Karpas-422 (cell line): Measurements from ENCODE around the gene USP17L18. TPM values are rescaled to one million over a fixed set of nuclear protein-coding genes. Genes with fewer than 3 reads are reported as not detected.
"Not testable (repeated sequence)": the region's sequence is repeated elsewhere in the genome, so short reads cannot be mapped to it uniquely, and the experiment has no call there.

Experiments used
- DNase-seq: peaks from one replicate; pipeline ENCODE4 v3.0.0-alpha.2; 2015
- H2AFZ ChIP-seq: fragments of 200-600 bp; sonication (generic); 2 replicates; pipeline ENCODE4 v1.6.1; 2014; ENCODE audit warnings: antibody characterized with exemption, low read length, mixed read lengths
- H3K27ac ChIP-seq: fragments of 200-600 bp; sonication (generic); 2 replicates; pipeline ENCODE4 v1.5.1; 2014; ENCODE audit warnings: mild to moderate bottlenecking, low read length, moderate library complexity
- H3K27me3 ChIP-seq: fragments of 200-600 bp; sonication (generic); 2 replicates; pipeline ENCODE4 v1.6.1; 2014; ENCODE audit warnings: low read length, mixed read lengths
- H3K36me3 ChIP-seq: fragments of 200-600 bp; sonication (generic); 2 replicates; pipeline ENCODE4 v1.6.1; 2014; ENCODE audit warnings: low read length, mixed read lengths; ENCODE audit not compliant: insufficient read depth
- H3K4me1 ChIP-seq: fragments of 200-600 bp; sonication (generic); 2 replicates; pipeline ENCODE4 v1.6.1; 2014; ENCODE audit warnings: mild to moderate bottlenecking, low read length, mixed read lengths
- H3K4me2 ChIP-seq: fragments of 200-600 bp; sonication (generic); 2 replicates; pipeline ENCODE4 v1.6.1; 2014; ENCODE audit warnings: low read length, low read depth, mild to moderate bottlenecking; ENCODE audit not compliant: poor library complexity, severe bottlenecking
- H3K4me3 ChIP-seq: fragments of 200-600 bp; sonication (generic); 2 replicates; pipeline ENCODE4 v1.5.1; 2014; ENCODE audit warnings: mild to moderate bottlenecking, antibody characterized with exemption, low read length, mixed read lengths
- H3K79me2 ChIP-seq: fragments of 200-600 bp; sonication (generic); 2 replicates; pipeline ENCODE4 v1.6.1; 2014; ENCODE audit warnings: mild to moderate bottlenecking, low read length, mixed read lengths
- H3K9ac ChIP-seq: fragments of 200-600 bp; sonication (generic); 2 replicates; pipeline ENCODE4 v1.6.0; 2014; ENCODE audit warnings: low read length
- H3K9me2 ChIP-seq: fragments of 200-600 bp; sonication (generic), shearing (Covaris generic); replicated peaks from 2 replicates; pipeline ENCODE4 v1.6.0; 2014; ENCODE audit warnings: mild to moderate bottlenecking, low read length, moderate library complexity; ENCODE audit not compliant: insufficient read depth
- H3K9me3 ChIP-seq: fragments of 300-700, 200-600 bp; sonication (generic); 2 replicates; pipeline ENCODE4 v1.6.1; 2014; ENCODE audit warnings: low read length, mixed read lengths
- H4K20me1 ChIP-seq: fragments of 200-600 bp; sonication (generic); 2 replicates; pipeline ENCODE4 v1.6.1; 2014; ENCODE audit warnings: mild to moderate bottlenecking, antibody characterized with exemption, low read length, low read depth; ENCODE audit not compliant: insufficient read depth
- total RNA-seq: library from RNA; depleted of rRNA; stranded (reverse); fragments of >200 nt; shearing (Covaris generic); gene quantifications from 2 replicates; pipeline ENCODE4 v1.2.3, GENCODE V29; 2014; ENCODE audit warnings: low replicate concordance; rRNA removed

USP17L18 gene
- total RNA-seq: not detected in 2 replicates

GRCh38 chr4:9247953-9248680, at the start of gene USP17L18:
USP17L18 (plus strand) TSS chr4:9248630; CDS start chr4:9248630, 0 bp downstream.
- H4K20me1 ChIP-seq, H3K4me2 ChIP-seq, H3K79me2 ChIP-seq, H3K9ac ChIP-seq, H3K9me2 ChIP-seq, H3K9me3 ChIP-seq, H3K4me1 ChIP-seq, H3K27me3 ChIP-seq, H2AFZ ChIP-seq, H3K4me3 ChIP-seq, H3K36me3 ChIP-seq, H3K27ac ChIP-seq: not testable (repeated sequence)
- DNase-seq: peak; percentile 35

- H3K9ac ChIP-seq, DNase-seq, H3K27me3 ChIP-seq, H3K4me3 ChIP-seq, H3K9me2 ChIP-seq, H3K79me2 ChIP-seq, H4K20me1 ChIP-seq, H3K4me1 ChIP-seq, H3K4me2 ChIP-seq, H3K36me3 ChIP-seq, H2AFZ ChIP-seq, H3K9me3 ChIP-seq, H3K27ac ChIP-seq: not testable (repeated sequence)
Measured at GRCh38 chr4:9210357-9210756, 38.1 kb upstream of the USP17L18 start, which contains the start of gene USP17L10. USP17L10 (plus strand) TSS chr4:9210657; CDS start chr4:9210657, 0 bp downstream.

- not testable (repeated sequence) for H2AFZ ChIP-seq, DNase-seq, H3K9me2 ChIP-seq, H3K27me3 ChIP-seq, H3K4me2 ChIP-seq, H3K9ac ChIP-seq, H3K9me3 ChIP-seq, H3K79me2 ChIP-seq, H3K4me1 ChIP-seq, H3K4me3 ChIP-seq, H3K36me3 ChIP-seq, H4K20me1 ChIP-seq, H3K27ac ChIP-seq
Measured at GRCh38 chr4:9214701-9215100, 33.7 kb upstream of the USP17L18 start.

- H3K9me3 ChIP-seq, H3K36me3 ChIP-seq, H2AFZ ChIP-seq, H3K27ac ChIP-seq, DNase-seq, H4K20me1 ChIP-seq, H3K9me2 ChIP-seq, H3K4me1 ChIP-seq, H3K4me2 ChIP-seq, H3K9ac ChIP-seq, H3K4me3 ChIP-seq, H3K79me2 ChIP-seq, H3K27me3 ChIP-seq: not testable (repeated sequence)
Measured at GRCh38 chr4:9215105-9215504, 33.3 kb upstream of the USP17L18 start, which contains the start of gene USP17L11. USP17L11 (plus strand) TSS chr4:9215405; CDS start chr4:9215405, 0 bp downstream.

GRCh38 chr4:9219852-9220251, 28.6 kb upstream of the USP17L18 start, which contains the start of gene USP17L12:
USP17L12 (plus strand) TSS chr4:9220152; CDS start chr4:9220152, 0 bp downstream.
- not testable (repeated sequence) for H3K9ac ChIP-seq, H3K36me3 ChIP-seq, H3K4me2 ChIP-seq, H3K9me3 ChIP-seq, H3K4me1 ChIP-seq, H3K27me3 ChIP-seq, H4K20me1 ChIP-seq, H3K27ac ChIP-seq, H2AFZ ChIP-seq, H3K79me2 ChIP-seq, H3K9me2 ChIP-seq, H3K4me3 ChIP-seq, DNase-seq

GRCh38 chr4:9224596-9224995, 23.8 kb upstream of the USP17L18 start, which contains the start of gene USP17L13:
USP17L13 (plus strand) TSS chr4:9224896; CDS start chr4:9224896, 0 bp downstream.
- not testable (repeated sequence) for H2AFZ ChIP-seq, H3K27ac ChIP-seq, H3K36me3 ChIP-seq, H3K4me1 ChIP-seq, H3K4me2 ChIP-seq, H4K20me1 ChIP-seq, H3K9me2 ChIP-seq, H3K9me3 ChIP-seq, H3K9ac ChIP-seq, H3K4me3 ChIP-seq, H3K79me2 ChIP-seq, H3K27me3 ChIP-seq, DNase-seq

GRCh38 chr4:9230249-9230648, 18.2 kb upstream of the USP17L18 start:
- not testable (repeated sequence) for H3K79me2 ChIP-seq, H3K36me3 ChIP-seq, DNase-seq, H3K9me3 ChIP-seq, H3K4me1 ChIP-seq, H3K4me3 ChIP-seq, H3K27ac ChIP-seq, H2AFZ ChIP-seq, H4K20me1 ChIP-seq, H3K4me2 ChIP-seq, H3K27me3 ChIP-seq, H3K9ac ChIP-seq, H3K9me2 ChIP-seq

- H3K79me2 ChIP-seq, DNase-seq, H3K9me3 ChIP-seq, H3K4me2 ChIP-seq, H2AFZ ChIP-seq, H3K27me3 ChIP-seq, H3K27ac ChIP-seq, H4K20me1 ChIP-seq, H3K9ac ChIP-seq, H3K4me1 ChIP-seq, H3K4me3 ChIP-seq, H3K9me2 ChIP-seq, H3K36me3 ChIP-seq: not testable (repeated sequence)
Measured at GRCh38 chr4:9234085-9234484, 14.3 kb upstream of the USP17L18 start, which contains the start of gene USP17L15. USP17L15 (plus strand) TSS chr4:9234385; CDS start chr4:9234385, 0 bp downstream.
